Large intestine (tissue), 3 donors: ENCODE measurements around the gene GGACT. TPM values are rescaled to one million over a fixed set of nuclear protein-coding genes. Genes with fewer than 3 reads are reported as not detected.

Experiments
- DNase-seq, 2 donors: peaks; one replicate each; pipeline versions ENCODE4 v3.0.0 to v3.0.0-alpha.2; 2013
- H3K27ac ChIP-seq: one replicate; pipeline ENCODE4 v1.5.1; 2013; ENCODE audit warnings: low read length
- H3K27me3 ChIP-seq: 2 replicates; pipeline ENCODE4 v1.6.1; 2013; ENCODE audit warnings: low read length; ENCODE audit not compliant: control insufficient read depth, insufficient read depth
- H3K36me3 ChIP-seq: 2 replicates; pipeline ENCODE4 v1.6.1; 2013; ENCODE audit warnings: low read length; ENCODE audit not compliant: control insufficient read depth, insufficient read depth
- H3K4me1 ChIP-seq: one replicate; pipeline ENCODE4 v1.6.1; 2013; ENCODE audit warnings: low read length; ENCODE audit not compliant: control insufficient read depth, insufficient read depth
- H3K4me3 ChIP-seq: one replicate; pipeline ENCODE4 v1.5.1; 2013; ENCODE audit warnings: low read length
- H3K9me3 ChIP-seq: one replicate; pipeline ENCODE4 v1.6.1; 2013; ENCODE audit warnings: mild to moderate bottlenecking, low read depth, low read length, moderate library complexity; ENCODE audit not compliant: control insufficient read depth
- WGBS: methylation state at CpG from one replicate; pipeline ENCODE4 v1.1.5; 2013; ENCODE audit warnings: low lambda C conversion rate; ENCODE audit not compliant: insufficient coverage; 5-methylcytosine and 5-hydroxymethylcytosine counted together
- polyA plus RNA-seq: library from polyadenylated mRNA; unstranded; fragments of 120-200 nt; gene quantifications from one replicate; pipeline ENCODE4 v1.2.1, GENCODE V29; 2013

The GGACT gene
- polyA plus RNA-seq, 1 donor, result 11.3 TPM

DNA sequence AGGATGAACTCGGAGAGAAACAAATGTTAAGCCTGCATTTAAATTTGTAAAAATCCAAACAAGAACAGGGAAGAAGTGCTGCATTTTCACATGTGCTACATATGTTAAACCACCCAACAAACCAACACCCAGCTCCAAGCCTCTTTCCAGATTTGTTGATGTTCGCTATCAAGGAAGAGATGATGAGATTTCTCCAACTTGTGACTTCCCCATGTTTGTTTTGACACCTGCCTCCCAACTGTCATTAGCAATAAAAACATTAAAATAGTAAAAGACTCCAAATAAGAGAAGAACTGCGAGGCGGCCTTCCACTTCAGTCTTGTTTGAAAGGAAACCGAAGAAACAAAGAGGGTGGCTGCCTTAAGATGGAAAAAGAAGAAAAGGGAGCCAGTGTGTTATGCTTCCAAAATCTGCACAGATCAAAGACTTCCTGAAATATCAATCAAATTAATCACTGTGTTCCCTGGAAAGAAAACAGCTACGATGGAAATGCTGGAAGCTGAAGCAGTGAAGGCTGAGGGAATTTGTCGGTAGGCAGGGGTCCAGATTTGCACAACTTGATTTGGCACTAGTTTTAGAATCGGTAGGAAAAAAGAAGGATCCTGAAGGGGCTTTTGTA, 14.0 kb upstream of the GGACT start:
- WGBS, result 76% methylated on average over 5 of the region's 8 CpGs

DNA sequence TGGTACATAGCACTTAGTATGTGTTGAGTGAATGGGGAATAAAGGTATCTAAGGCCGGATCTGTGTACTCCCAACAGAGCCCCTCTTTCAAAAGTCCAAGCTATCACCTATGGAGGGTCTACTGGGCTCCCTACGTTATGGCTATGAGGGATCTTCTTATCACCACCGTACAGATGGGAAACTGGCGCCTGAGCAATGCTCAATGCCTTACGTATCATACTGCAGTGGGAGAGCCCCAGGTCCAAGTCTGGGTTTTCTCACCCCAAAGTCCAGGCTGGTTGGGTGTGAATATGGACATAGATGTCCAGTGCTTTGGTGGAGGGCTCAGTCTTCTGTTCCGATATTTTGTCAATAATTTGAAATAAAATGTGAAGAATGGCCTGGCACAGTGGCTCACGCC, 13.1 kb upstream of the GGACT start:
- WGBS, result 100% methylated on average over 1 of the region's 7 CpGs
- Histone ChIP-seq H3K4me3 (no peak overlapping the region), H3K36me3 (peaks cover 5% of the 10 kb centered on the region)

More for the DNA sequence above, 14.0 kb upstream of the GGACT start:
- Histone ChIP-seq H3K9me3 (no peaks in the 10 kb centered on the region), H3K27me3 (no peaks in the 10 kb centered on the region), H3K4me3 (no peak overlapping the region), H3K4me1 (no peaks in the 10 kb centered on the region), H3K27ac (no peak overlapping the region), H3K36me3 (peaks cover 12% of the 10 kb centered on the region)
- DNase-seq, result no peak

DNA sequence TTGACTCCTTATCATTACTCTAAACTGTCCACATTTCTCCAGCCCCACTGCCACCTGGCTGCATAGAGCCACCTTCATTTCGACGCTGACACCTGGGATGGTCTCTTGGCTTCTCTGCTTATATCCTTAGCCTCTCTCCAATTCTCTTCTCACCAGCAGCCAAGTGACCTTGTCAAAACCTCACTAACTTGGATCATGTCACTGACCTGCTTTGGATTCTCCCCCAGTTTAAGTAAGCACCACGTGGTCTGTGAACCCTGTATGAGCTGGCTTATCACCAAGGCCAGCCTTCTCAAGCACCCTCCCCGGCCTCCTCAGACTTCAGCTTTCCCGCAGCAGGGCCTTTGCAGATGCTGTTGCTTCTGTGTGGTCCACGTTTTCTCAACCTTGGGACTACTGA, 12.3 kb upstream of the GGACT start:
- Histone ChIP-seq H3K27ac (no peak overlapping the region), H3K27me3 (no peaks in the 10 kb centered on the region), H3K4me3 (no peak overlapping the region), H3K4me1 (no peaks in the 10 kb centered on the region), H3K36me3 (no peaks in the 10 kb centered on the region), H3K9me3 (no peaks in the 10 kb centered on the region)
- WGBS, result no CpG with 5 or more reads among the region's 6 CpGs
- no peak for DNase-seq

More for the DNA sequence above, 13.1 kb upstream of the GGACT start:
- Histone ChIP-seq H3K4me1 (no peaks in the 10 kb centered on the region), H3K27me3 (no peaks in the 10 kb centered on the region), H3K9me3 (no peaks in the 10 kb centered on the region), H3K27ac (no peak overlapping the region)
- no peak for DNase-seq

DNA sequence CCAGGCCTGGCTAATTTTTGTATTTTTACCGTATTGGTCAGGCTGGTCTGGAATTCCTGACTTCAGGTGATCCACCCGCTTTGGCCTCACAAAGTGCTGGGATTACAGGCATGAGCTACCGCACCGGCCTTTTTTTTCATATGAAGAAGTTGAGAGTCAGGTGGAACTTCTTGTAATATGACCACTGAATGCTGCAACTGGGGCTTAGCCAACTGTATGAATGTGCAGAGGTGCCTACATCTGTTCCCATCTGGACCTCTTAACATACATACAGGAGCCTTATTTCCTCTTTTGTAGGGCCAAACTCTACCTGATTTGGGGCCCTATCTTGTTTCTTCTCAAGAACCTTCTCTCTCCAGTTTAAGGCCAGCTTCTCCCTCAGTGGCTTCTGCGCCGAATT, 11.9 kb upstream of the GGACT start:
- DNase-seq, result no peak
- WGBS, result 100% methylated on average over 2 of the region's 6 CpGs
- Histone ChIP-seq H3K27me3 (no peaks in the 10 kb centered on the region), H3K4me1 (no peaks in the 10 kb centered on the region), H3K36me3 (no peaks in the 10 kb centered on the region), H3K27ac (no peak overlapping the region), H3K4me3 (no peak overlapping the region), H3K9me3 (no peaks in the 10 kb centered on the region)

DNA sequence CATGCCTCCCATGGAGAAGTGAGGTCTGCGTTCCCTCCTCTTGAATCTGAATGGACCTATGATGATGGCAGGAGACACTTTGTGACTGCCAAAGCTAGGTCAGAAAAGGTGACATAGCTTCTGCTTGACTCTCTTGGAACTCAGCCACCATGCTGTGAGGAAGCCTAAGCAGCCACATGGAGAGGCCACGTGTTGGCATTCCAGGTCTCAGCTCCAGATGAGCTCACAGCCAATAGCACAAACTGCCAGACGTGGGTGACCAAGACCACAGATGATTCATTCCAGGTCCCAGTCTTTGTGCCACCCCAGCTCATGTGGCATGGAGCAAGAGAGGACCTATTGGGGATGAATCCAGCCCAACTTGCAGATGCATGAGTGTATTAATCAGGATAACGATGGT, 8.7 kb upstream of the GGACT start:
- H3K9me3 ChIP-seq, result no peaks in the 10 kb centered on the region
- H3K27me3 ChIP-seq, result no peaks in the 10 kb centered on the region
- H3K36me3 ChIP-seq, result no peaks in the 10 kb centered on the region
- no peak overlapping the region for H3K27ac ChIP-seq
- DNase-seq, result no peak
- no peaks in the 10 kb centered on the region for H3K4me1 ChIP-seq
- no CpG with 5 or more reads among the region's 4 CpGs for WGBS
- H3K4me3 ChIP-seq, result no peak overlapping the region

DNA sequence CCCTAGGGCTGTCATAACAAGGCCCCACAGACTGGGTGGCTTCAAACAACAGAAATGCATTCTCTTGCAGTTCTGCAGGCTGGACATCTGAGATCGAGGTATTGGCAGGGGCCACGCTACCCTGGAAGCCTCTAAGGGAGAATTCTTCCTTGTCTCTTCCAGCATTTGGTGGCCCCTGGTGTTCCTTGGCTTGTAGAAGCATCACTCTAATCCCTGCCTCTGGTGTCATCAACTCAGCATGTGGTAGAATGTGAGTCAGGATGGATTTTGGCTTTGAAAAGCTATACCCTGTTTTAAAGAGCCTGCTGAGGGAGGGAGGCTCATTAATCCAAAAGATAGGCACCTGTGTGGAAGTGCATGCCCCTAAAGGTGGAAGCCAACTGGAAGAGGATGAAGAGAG, 7.9 kb upstream of the GGACT start:
- Histone ChIP-seq H3K9me3 (no peaks in the 10 kb centered on the region), H3K27me3 (no peaks in the 10 kb centered on the region), H3K4me1 (no peaks in the 10 kb centered on the region), H3K36me3 (no peaks in the 10 kb centered on the region), H3K27ac (no peak overlapping the region), H3K4me3 (no peak overlapping the region)
- WGBS, result no CpG with 5 or more reads among the region's 2 CpGs
- DNase-seq, result no peak

DNA sequence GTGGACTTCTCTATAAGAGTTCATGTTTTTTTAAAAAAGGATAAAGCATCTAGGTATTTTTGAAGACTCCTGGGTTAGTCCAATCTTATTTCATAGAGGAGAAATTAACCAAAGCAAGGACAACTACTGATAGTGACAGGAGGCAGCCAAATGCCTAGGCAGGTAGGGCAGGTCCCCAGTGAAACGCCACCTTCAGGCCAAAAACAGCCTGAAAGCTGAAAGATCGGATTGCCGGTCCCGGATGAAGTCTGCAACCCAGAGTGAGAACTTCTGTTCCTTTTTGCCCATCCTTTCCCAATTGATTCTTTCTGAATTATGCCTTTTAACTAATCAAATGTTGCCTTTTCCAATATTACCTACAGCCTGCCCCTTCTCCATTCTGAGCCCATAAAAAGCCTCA, 6.1 kb upstream of the GGACT start:
- Histone ChIP-seq H3K36me3 (no peaks in the 10 kb centered on the region), H3K27ac (no peak overlapping the region), H3K4me1 (no peaks in the 10 kb centered on the region), H3K9me3 (no peaks in the 10 kb centered on the region), H3K27me3 (no peaks in the 10 kb centered on the region), H3K4me3 (no peak overlapping the region)
- DNase-seq, result no peak
- WGBS, result no CpG with 5 or more reads among the region's 4 CpGs

DNA sequence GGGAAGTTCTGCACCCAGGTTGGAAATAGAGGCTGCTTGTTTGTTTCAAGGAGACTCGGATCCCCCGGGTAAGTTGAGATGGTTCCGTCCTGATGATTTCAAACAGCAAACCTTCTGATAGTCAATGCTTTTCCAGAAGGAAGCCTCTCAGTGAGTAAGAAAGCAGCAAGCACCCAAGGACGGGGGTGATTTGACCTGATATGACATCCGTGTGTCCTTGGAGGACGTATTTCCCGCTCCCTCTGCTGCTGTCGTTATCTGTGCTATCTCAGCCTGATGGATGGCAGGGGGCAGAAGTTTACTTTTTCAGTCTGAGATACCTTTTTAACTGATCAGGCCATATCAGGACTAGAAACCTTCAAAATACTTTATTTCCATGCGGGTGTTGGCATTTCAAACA, 5.7 kb upstream of the GGACT start:
- H3K27ac ChIP-seq, result no peak overlapping the region
- no peaks in the 10 kb centered on the region for H3K9me3 ChIP-seq
- H3K4me1 ChIP-seq, result no peaks in the 10 kb centered on the region
- H3K27me3 ChIP-seq, result no peaks in the 10 kb centered on the region
- WGBS, result 67% methylated on average over 1 of the region's 9 CpGs
- H3K36me3 ChIP-seq, result no peaks in the 10 kb centered on the region
- H3K4me3 ChIP-seq, result no peak overlapping the region
- no peak for DNase-seq

DNA sequence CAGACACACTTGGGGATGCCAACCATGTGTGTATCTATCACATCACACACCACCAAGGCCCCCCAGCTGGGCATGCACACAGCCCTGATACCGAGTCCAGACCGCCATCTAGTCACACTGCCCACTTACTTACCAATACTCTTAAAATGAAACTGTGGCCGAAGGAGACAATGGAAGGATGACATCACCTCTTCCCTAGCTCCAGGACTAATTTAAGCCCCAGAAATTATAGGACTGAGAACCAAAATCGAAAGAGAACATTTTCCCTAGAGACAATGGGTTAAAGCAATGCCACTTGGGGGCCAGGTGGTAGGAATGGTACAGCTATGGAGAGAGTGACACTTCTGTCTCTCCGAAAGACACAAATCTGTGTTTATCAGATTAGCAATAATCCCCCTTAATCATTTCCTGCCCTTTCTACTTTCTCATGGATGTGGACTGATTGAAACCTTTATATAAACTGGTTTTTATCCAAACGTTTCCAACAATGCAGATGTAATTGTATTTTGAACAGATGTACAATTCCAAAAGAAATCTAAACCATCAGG, 663 bp upstream of the GGACT start:
- H3K27ac ChIP-seq, result no peak overlapping the region

DNA sequence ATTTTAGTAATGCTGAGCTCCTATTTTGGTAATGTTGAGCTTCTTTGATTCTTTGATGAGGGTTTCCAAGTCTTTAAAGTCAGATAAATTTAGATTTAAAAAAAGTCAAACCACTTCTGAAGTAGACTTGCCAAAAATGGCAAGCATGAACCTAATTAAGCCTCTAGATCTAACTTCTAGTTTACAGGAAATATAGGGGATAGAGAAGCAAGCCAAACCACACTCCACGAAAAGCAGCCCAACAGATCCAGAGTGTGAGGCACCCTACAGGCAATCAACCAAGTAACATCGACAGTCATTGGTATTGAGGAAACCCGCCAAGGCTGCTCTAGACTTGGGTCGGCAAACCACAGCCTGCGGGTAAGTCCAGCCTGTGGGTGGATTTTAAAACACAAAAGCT, 3.7 kb downstream of the GGACT start:
- Histone ChIP-seq H3K36me3 (peaks cover 15% of the 10 kb centered on the region), H3K9me3 (no peaks in the 10 kb centered on the region), H3K27ac (no peak overlapping the region), H3K27me3 (no peaks in the 10 kb centered on the region), H3K4me1 (peaks cover 3% of the 10 kb centered on the region), H3K4me3 (no peak overlapping the region)
- no peak for DNase-seq
- no CpG with 5 or more reads among the region's 5 CpGs for WGBS

More for the DNA sequence above, 663 bp upstream of the GGACT start:
- no CpG with 5 or more reads among the region's 6 CpGs for WGBS
- Histone ChIP-seq H3K9me3 (no peaks in the 10 kb centered on the region), H3K4me1 (peaks cover 3% of the 10 kb centered on the region), H3K36me3 (no peaks in the 10 kb centered on the region), H3K4me3 (no peak overlapping the region), H3K27me3 (no peaks in the 10 kb centered on the region)
- DNase-seq, result no peak

DNA sequence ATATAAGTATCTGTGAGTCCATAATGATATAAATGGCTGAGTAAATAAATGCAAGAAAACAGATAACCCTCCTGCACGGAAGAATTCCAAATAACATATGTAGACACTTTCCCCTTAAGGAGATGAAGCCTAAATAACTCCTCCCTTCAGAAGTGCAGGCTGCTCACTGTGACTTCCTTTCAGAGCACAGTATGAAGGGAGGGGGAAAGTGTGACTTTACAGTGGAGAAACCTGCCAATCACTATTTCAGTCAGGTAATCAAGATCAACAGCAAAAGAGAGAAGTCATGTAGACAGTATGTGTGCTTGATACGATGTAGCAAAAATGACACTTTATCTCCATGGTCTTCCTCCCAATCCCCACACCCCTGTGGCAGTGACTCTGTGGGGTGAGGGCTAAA, 7.1 kb downstream of the GGACT start:
- H3K4me3 ChIP-seq, result no peak overlapping the region
- H3K27ac ChIP-seq, result no peak overlapping the region
- no peaks in the 10 kb centered on the region for H3K9me3 ChIP-seq
- peaks cover 15% of the 10 kb centered on the region for H3K36me3 ChIP-seq
- H3K27me3 ChIP-seq, result no peaks in the 10 kb centered on the region
- no CpG with 5 or more reads among the region's 2 CpGs for WGBS
- no peak for DNase-seq
- no peaks in the 10 kb centered on the region for H3K4me1 ChIP-seq
